ENCODE data around the gene MMP21.

The MMP21 gene

GRCh38 chr10:125795128-125795527, 19.5 kb upstream of the MMP21 start:
- TF ChIP-seq ELF4 (IDR thresholded peaks at IDR 0.05) (no peak), SP1 (IDR thresholded peaks at IDR 0.05) (no peak), L3MBTL2 (conservative IDR thresholded peaks at IDR 0.05) (no peak), LEF1 (IDR thresholded peaks at IDR 0.05; ENCODE audit: borderline replicate concordance) (no peak), HDGF (IDR thresholded peaks at IDR 0.05; ENCODE audit: borderline replicate concordance) (no peak), NFRKB (IDR thresholded peaks at IDR 0.05) (no peak), TARDBP (IDR thresholded peaks at IDR 0.05) (no peak), ZNF384 (IDR thresholded peaks at IDR 0.05) (no peak), PKNOX1 (IDR thresholded peaks at IDR 0.05) (no peak), CTBP1 (IDR thresholded peaks at IDR 0.05; ENCODE audit: borderline replicate concordance) (no peak)
- no peak for DNase-seq (ENCODE audit: extremely low spot score)
- ChIA-PET CTCF (interaction anchor here (1.3 kb wide), 1 partner anchor 24 kb away, joined by 4 read pairs; no protein-coding TSS in a partner anchor), POLR2A (interaction anchor here (1.0 kb wide), 1 partner anchor 15 kb away, joined by 3 read pairs; no protein-coding TSS in a partner anchor)

- DNase-seq (ENCODE audit: extremely low spot score), result no peak
- CTCF ChIA-PET, result no interaction called here
- POLR2A ChIA-PET, result no interaction called here
- TF ChIP-seq FOXM1 (IDR thresholded peaks at IDR 0.05; ENCODE audit: borderline replicate concordance) (no peak), NFRKB (IDR thresholded peaks at IDR 0.05) (no peak), FOXK2 (IDR thresholded peaks at IDR 0.05) (no peak), CTBP1 (IDR thresholded peaks at IDR 0.05; ENCODE audit: borderline replicate concordance) (no peak), ELF4 (IDR thresholded peaks at IDR 0.05) (no peak), SUZ12 (IDR thresholded peaks at IDR 0.05) (no peak), LEF1 (IDR thresholded peaks at IDR 0.05; ENCODE audit: borderline replicate concordance) (no peak), SP1 (IDR thresholded peaks at IDR 0.05) (no peak), TARDBP (IDR thresholded peaks at IDR 0.05) (no peak), HDGF (IDR thresholded peaks at IDR 0.05; ENCODE audit: borderline replicate concordance) (no peak), ARNT (IDR thresholded peaks at IDR 0.05) (no peak), L3MBTL2 (conservative IDR thresholded peaks at IDR 0.05) (no peak), ZNF384 (IDR thresholded peaks at IDR 0.05) (no peak), FOXA1 (IDR thresholded peaks at IDR 0.05) (no peak), PKNOX1 (IDR thresholded peaks at IDR 0.05) (no peak), BHLHE40 (IDR thresholded peaks at IDR 0.05; ENCODE audit: borderline replicate concordance) (no peak)
Observed at GRCh38 chr10:125792342-125793300, 17.0 kb upstream of the MMP21 start.

GRCh38 chr10:125788156-125789034, 12.8 kb upstream of the MMP21 start:
- CTCF ChIA-PET, result no interaction called here
- POLR2A ChIA-PET, result no interaction called here
- no peak for DNase-seq (ENCODE audit: extremely low spot score)
- TF ChIP-seq SUZ12 (IDR thresholded peaks at IDR 0.05), result no peak
- TF ChIP-seq HDGF (IDR thresholded peaks at IDR 0.05; ENCODE audit: borderline replicate concordance), result no peak
- TF ChIP-seq NFRKB (IDR thresholded peaks at IDR 0.05), result no peak
- no peak for TF ChIP-seq CTBP1 (IDR thresholded peaks at IDR 0.05; ENCODE audit: borderline replicate concordance)
- TF ChIP-seq SP1 (IDR thresholded peaks at IDR 0.05), result no peak
- no peak for TF ChIP-seq L3MBTL2 (conservative IDR thresholded peaks at IDR 0.05)
- no peak for TF ChIP-seq LEF1 (IDR thresholded peaks at IDR 0.05; ENCODE audit: borderline replicate concordance)
- no peak for TF ChIP-seq BHLHE40 (IDR thresholded peaks at IDR 0.05; ENCODE audit: borderline replicate concordance)
- TF ChIP-seq FOXK2 (IDR thresholded peaks at IDR 0.05), result no peak
- TF ChIP-seq FOXA1 (IDR thresholded peaks at IDR 0.05), result no peak
- TF ChIP-seq FOXM1 (IDR thresholded peaks at IDR 0.05; ENCODE audit: borderline replicate concordance), result no peak
- no peak for TF ChIP-seq ZNF384 (IDR thresholded peaks at IDR 0.05)
- no peak for TF ChIP-seq ARNT (IDR thresholded peaks at IDR 0.05)
- TF ChIP-seq TARDBP (IDR thresholded peaks at IDR 0.05), result no peak
- TF ChIP-seq ELF4 (IDR thresholded peaks at IDR 0.05), result no peak
- TF ChIP-seq PKNOX1 (IDR thresholded peaks at IDR 0.05), result no peak

- ChIA-PET POLR2A (interaction anchor here (1.0 kb wide), 1 partner anchor 38 kb away, joined by 3 read pairs; the partner anchor contains the start of genes BCCIP and UROS), CTCF (no interaction called here)
- DNase-seq (ENCODE audit: extremely low spot score), result no peak
Observed at GRCh38 chr10:125785791-125786190, 10.2 kb upstream of the MMP21 start.

More at GRCh38 chr10:125785791-125786190, 10.2 kb upstream of the MMP21 start:
- TF ChIP-seq ARNT (IDR thresholded peaks at IDR 0.05) (no peak), FOXA1 (IDR thresholded peaks at IDR 0.05) (no peak), FOXM1 (IDR thresholded peaks at IDR 0.05; ENCODE audit: borderline replicate concordance) (no peak), PKNOX1 (IDR thresholded peaks at IDR 0.05) (no peak), BHLHE40 (IDR thresholded peaks at IDR 0.05; ENCODE audit: borderline replicate concordance) (no peak), SUZ12 (IDR thresholded peaks at IDR 0.05) (no peak), HDGF (IDR thresholded peaks at IDR 0.05; ENCODE audit: borderline replicate concordance) (no peak), NFRKB (IDR thresholded peaks at IDR 0.05) (no peak), ZNF384 (IDR thresholded peaks at IDR 0.05) (no peak), ELF4 (IDR thresholded peaks at IDR 0.05) (no peak), LEF1 (IDR thresholded peaks at IDR 0.05; ENCODE audit: borderline replicate concordance) (no peak)
